ENCODE measurements around the gene CAMK2G. TPM values are rescaled to one million over a fixed set of nuclear protein-coding genes. Genes with fewer than 3 reads are reported as not detected.

The CAMK2G gene
- polyA plus RNA-seq, 1 of the 3 experiments (the other 2 are of a cell fraction), result 41.4 TPM

GRCh38 chr10:73857446-73857845, 16.9 kb downstream of the CAMK2G start:
- H3K9me2 ChIP-seq, result no peaks in the 10 kb centered on the region
- H3K4me2 ChIP-seq, result no peak overlapping the region
- peaks cover 25% of the 10 kb centered on the region; the same call in 1 of the 2 replicates for H3K79me2 ChIP-seq (ENCODE audit: insufficient read depth)
- H2AFZ ChIP-seq (ENCODE audit: low read depth), result no peak overlapping the region
- H3K4me1 ChIP-seq (ENCODE audit: control insufficient read depth in 1 of 2, insufficient read depth in 2 of 2, low read depth in 1 of 2, low read length in 1 of 2), result peaks cover 0 to 2% of the 10 kb centered on the region in 2 experiments; a peak in 1 of 4 replicates
- WGBS (ENCODE audit: low lambda C conversion rate), result 83% methylated on average over 10 of the region's 10 CpGs
- H3K9ac ChIP-seq, result no peak overlapping the region
- peaks cover 11 to 73% of the 10 kb centered on the region in 2 experiments for H3K36me3 ChIP-seq (replicated peaks in 1 of 2; ENCODE audit: control insufficient read depth in 1 of 2, insufficient read depth in 2 of 2, low read length in 1 of 2)
- ChIA-PET CTCF (interaction anchor here (28.7 to 37.3 kb wide), 2 partner anchors 13 to 16 kb away, joined by 753 read pairs; partner anchors contain the start of gene CAMK2G), POLR2A (no interaction called here)
- H4K20me1 ChIP-seq (ENCODE audit: insufficient read depth), result peaks cover 18% of the 10 kb centered on the region; the same call in 1 of the 2 replicates
- no peak overlapping the region for H3K27ac ChIP-seq (ENCODE audit: low read depth in 2 of 2, low read length in 1 of 2)
- H3K27me3 ChIP-seq (ENCODE audit: insufficient read depth), result no peaks in the 10 kb centered on the region
- DNase-seq, result no peak
- no peaks in the 10 kb centered on the region for H3K9me3 ChIP-seq
- no peak for TF ChIP-seq FOXM1 (IDR thresholded peaks at IDR 0.05; ENCODE audit: low read depth)
- no peak for TF ChIP-seq IRF3 (IDR thresholded peaks at IDR 0.05; ENCODE audit: low read depth, low read length)
- TF ChIP-seq SIN3A (IDR thresholded peaks at IDR 0.05; ENCODE audit: borderline replicate concordance, low read depth, low read length), result no peak
- no peak for TF ChIP-seq TEAD4 (IDR thresholded peaks at IDR 0.05; ENCODE audit: borderline replicate concordance, insufficient read depth)
- TF ChIP-seq MAX (IDR thresholded peaks at IDR 0.05; ENCODE audit: low read depth), result no peak
- no peak for TF ChIP-seq GATA2 (CRISPR knock-in tag; IDR thresholded peaks at IDR 0.05)
- no peak for TF ChIP-seq POLR2AphosphoS5 (IDR thresholded peaks at IDR 0.05; ENCODE audit: low read depth, low read length)
- no peak for TF ChIP-seq ELF1 (IDR thresholded peaks at IDR 0.05)
- no peak for TF ChIP-seq USF2 (IDR thresholded peaks at IDR 0.05; ENCODE audit: borderline replicate concordance, low read depth, low read length)
- TF ChIP-seq RCOR1 (IDR thresholded peaks at IDR 0.05; ENCODE audit: low read length), result no peak
- no peak for TF ChIP-seq NRF1 (IDR thresholded peaks at IDR 0.05; ENCODE audit: low read depth, low read length)
- TF ChIP-seq MEF2A (IDR thresholded peaks at IDR 0.05; ENCODE audit: borderline replicate concordance, low read depth), result no peak
- no peak for TF ChIP-seq FOSL2 (IDR thresholded peaks at IDR 0.05; ENCODE audit: borderline replicate concordance, low read depth)
- TF ChIP-seq PBX3 (IDR thresholded peaks at IDR 0.05), result no peak
- no peak for TF ChIP-seq SMC3 (IDR thresholded peaks at IDR 0.05; ENCODE audit: low read depth, low read length)
- TF ChIP-seq RFX5 (IDR thresholded peaks at IDR 0.05; ENCODE audit: low read length), result no peak
- no peak for TF ChIP-seq JUND (IDR thresholded peaks at IDR 0.05)
- H3F3A ChIP-seq (replicated peaks; ENCODE audit: insufficient read depth), result peaks cover 7% of the 10 kb centered on the region
- H3K4me3 ChIP-seq (ENCODE audit: low read depth in 2 of 2, low read length in 1 of 2), result no peak overlapping the region
